Measurements from ENCODE around the gene XRN2.
"Not testable (repeated sequence)": the region's sequence is repeated elsewhere in the genome, so short reads cannot be mapped to it uniquely, and the experiment has no call there.

XRN2 gene

DNA sequence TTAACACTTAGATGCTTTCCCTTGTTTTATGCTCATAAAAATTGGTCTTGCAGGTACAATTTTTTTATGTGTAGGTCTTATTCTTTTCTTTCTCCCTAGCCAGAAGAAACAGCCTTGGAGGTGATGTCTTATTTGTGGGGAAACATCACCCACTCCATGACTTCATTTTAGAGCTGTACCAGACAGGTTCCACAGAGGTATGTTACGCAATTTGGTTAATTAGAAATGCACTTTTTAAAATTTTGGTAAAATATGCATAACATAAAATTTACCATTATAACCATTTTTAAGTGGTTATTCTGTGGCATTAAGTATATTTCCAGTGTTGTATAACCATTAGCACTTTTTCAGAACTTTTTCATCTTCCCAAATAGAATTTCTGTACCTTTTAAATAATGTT lies 52.9 kb downstream of the XRN2 start:
- no peak for DNase-seq

DNA sequence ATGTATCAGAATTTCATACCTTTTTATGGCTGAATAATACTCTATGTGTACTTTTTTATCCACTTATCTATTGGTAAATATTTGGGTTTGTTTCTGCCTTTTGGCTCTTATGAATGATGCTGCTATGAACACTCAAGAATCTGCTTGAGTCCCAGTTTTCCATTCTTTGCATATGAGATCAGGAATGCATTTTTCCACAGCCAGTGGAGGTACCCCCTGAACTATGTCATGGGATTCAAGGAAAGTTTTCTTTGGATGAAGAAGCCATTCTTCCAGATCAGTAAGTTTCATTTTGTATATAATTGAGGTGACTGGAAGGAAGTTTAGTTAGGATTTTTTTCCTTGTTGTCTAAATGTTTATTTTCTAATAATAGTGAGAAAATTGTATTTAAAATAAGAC lies 53.3 kb downstream of the XRN2 start:
- DNase-seq, result no peak

DNA sequence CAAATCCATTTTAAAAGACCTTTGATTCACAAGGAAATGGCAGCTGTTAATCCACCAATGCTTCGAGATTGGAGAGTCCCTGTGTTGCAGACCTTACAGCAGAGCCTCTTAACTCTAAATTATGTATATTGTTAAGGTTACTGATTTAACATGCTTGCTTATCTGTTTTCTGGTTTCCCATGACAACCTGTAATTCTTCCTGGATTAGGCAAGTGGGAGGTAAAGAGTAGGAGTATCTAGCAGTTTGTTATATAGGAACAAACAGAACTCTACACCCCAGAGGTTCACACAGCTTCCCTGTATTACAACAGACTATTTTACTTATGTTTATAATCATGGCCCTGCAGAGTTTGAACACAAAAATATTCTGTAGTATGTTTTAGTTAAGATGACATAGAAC lies 54.7 kb downstream of the XRN2 start:
- no peak for DNase-seq

DNA sequence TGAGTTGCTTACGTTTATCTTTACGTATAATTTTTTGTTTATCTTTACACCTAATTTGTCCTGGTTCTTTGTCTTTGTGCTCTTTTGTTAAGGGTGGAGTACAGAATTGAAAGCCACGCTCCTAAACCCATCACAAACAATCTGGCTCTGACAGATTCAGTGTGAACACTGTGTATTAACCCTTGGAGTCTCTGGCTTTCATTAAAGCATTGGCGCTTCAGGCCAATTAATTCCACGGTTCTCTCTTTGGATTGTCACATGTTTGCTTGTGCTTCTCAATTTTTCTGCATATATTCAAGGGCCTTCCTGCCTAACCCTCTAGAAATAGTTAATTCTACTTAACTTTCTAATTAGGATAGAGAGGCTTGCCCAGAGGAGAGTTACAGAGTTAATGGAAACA lies 55.6 kb downstream of the XRN2 start:
- DNase-seq, result no peak

DNA sequence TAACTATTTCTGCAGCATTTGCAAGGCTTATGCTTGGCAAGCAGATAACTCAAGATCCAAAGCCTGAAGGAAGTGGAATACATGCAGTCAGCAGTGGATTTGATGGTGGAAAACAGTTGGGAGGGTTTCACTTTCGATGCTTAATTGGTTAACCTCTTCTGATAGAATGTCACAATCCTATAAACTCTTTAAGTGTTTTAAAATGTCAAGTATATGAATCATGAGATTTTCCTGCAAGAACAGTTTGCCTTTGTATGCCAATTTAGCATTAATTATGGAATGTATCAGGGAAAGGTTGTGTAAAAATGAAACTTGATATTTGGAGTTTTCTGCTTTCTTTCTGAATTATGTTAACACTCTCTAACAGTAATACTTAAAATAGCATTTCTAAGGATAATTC lies 57.6 kb downstream of the XRN2 start:
- DNase-seq, result no peak

DNA sequence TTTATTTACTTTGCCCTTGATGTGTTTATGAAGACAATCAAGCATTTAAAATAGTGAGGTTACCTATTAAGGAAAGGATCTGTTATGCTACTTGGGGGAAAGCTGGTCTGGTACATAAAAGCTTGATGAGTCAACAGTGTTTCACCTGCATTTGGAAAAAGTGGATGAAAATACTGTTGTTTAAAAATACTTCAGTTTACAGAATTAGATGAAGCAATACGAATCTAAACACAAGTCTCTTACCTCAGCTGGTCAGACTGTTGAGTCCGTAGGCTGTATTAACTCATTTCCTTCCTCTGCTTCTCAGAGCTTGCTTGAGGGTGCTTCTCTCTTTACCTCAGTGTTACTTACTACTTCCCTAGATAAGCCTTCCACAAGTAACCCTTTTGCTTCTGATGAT lies 58.1 kb downstream of the XRN2 start:
- no peak for DNase-seq

DNA sequence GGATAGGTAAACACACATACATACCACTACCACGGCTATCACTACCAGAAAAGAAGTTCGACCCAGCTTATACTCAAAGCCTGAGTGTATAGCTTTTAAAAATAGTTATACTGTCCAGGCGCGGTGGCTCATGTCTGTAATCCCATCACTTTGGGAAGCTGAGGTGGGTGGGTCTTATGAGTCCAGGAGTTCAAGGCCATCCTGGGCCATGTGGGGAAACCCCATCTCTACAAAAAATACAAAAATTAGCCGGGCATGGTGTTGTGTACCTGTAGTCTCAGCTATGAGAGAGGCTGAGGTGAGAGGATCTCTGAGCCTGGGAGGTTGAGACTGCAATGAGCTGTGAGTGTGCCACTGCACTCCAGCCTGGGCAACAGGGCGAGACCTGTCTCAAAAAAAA lies 61.3 kb downstream of the XRN2 start:
- no peak for DNase-seq

DNA sequence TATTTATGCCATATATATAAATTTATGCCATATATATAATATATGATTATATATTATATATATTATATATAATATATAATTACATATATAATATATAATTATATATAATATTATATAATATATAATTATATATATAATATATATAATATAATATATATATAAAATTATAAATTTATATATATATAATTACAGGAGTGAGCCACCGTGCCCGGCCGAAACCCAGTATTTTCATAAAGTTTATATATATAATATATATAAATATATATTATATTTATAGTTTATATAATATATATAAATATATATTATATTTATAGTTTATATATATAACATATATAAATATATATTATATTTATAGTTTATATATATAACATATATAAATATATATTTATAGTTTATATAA lies 62.6 kb downstream of the XRN2 start:
- DNase-seq, result no peak

DNA sequence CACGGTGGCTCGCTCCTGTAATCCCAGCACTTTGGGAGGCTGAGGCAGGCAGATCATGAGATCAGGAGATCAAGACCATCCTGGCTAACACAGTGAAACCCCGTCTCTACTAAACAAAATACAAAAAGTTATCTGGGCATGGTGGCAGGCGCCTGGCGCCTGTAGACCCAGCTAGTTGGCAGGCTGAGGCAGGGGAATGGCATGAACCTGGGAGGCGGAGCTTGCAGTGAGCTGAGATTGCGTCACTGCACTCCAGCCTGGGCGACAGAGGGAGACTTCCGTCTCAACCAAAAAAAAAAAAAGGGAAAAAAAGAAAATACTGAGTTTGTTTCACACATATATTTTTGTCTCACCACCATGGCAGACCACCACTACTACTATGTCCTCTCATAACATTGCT lies 63.1 kb downstream of the XRN2 start:
- DNase-seq, result not testable (repeated sequence)

DNA sequence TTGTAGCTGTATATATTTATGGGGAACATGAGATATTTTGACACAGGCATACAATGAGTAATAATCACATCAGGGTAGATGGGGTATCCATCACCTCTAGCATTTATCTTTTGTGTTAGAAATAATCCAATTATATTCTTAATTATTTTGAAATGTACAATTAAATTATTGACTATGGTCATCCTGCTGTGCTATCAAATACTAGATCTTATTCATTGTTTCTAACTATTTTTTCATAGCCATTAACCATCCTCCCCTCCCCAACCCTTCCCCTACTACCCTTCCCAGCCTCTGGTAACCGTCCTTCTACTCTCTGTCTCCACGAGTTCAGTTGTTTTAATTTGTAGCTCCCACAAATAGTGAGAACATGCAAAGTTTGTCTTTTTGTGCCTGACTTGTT lies 65.7 kb downstream of the XRN2 start:
- no peak for DNase-seq

DNA sequence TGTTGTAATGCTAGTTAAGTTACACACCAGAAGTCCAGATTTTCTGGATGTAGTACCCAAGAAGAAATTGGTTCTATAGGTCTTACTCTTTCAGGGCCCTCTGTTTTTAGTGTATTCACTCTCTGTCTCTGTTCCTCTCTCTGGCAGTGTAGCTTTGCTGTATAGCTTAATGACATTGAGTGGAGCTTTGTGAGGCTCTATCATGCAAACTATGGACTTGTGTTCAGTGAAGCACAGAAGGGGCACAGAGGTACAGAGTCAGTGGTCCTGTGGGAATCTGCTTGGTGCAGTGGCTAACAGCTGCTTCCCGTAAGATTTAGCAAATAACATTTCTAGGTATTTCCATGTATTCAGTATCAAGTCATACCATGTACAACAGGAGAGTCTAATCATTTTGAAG lies 68.1 kb downstream of the XRN2 start:
- no peak for DNase-seq

DNA sequence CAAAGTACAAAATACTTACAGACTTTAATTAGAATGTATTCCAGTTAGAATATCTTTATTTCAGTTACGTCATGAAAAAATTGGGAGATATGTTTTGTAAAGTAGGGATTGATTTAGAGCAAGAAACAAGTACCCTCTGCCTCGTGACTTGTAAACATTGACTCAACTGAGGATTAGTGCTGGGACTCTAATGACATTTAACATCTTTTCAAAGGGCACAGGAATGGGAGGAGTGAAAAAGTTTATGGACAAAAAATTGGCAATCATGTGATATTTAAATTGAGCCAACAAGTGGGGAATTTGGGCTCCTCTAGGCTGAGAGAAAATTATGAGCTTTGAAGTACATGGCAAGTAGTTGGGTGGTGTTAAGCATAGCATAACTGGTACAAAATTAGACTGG lies 68.9 kb downstream of the XRN2 start:
- no peak for DNase-seq

DNA sequence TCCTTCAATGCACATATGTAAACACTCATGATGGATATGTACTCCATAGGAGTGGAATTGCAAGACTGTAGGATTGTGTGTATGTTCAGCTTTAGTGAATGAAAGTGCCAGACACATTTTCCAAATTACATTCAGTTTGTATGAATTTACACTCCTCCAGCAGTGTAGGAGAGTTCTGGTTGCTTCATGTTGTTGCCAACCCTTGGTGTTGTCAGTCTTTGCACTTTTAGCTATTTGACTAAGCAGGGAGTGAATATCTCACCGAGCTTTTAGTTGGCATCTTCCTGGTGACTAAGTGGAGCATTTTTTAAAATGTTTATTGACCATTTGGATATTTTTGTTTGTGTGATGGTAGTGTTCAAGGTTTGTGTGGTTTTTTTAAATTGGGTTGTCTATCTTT lies 70.3 kb downstream of the XRN2 start:
- DNase-seq, result no peak

DNA sequence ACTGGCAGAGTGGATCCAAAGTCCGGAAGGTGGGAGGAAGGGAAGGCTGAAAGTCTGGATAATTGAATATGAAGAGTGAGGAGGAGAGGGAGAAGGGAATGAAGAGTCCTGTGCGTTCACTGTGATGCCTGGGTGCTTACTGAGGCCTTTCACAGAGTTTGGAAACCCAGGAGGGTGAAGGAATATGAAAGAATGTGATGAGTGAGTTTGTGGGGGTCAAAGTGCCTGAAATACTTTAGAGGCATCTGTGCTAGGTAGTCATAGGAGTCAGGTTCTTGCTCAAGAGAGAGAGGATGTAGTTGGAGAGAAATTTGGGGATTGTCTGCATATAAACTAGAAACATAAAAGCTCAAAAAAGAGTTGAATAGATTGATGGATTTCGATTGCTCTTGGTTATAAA lies 73.5 kb downstream of the XRN2 start:
- DNase-seq, result no peak

DNA sequence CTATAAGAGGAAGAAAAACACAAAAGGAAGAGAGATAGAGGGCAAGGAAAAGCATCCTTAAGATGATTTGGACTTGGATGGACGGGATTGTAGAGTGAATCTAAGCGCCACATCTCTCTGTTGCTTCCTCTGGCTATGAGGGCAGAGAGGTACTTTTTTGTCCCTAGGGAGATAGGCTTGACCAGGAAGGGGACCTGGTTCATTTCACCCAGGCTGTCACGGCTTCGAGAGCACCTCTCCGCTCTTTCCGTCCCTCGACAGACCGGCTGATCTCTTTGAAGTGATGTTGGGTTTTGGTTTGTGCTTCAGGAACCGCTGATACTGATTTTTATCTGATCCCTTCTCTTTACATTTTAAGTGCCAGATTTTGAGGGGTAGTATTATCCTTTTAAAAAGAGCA lies 74.6 kb downstream of the XRN2 start:
- no peak for DNase-seq

DNA sequence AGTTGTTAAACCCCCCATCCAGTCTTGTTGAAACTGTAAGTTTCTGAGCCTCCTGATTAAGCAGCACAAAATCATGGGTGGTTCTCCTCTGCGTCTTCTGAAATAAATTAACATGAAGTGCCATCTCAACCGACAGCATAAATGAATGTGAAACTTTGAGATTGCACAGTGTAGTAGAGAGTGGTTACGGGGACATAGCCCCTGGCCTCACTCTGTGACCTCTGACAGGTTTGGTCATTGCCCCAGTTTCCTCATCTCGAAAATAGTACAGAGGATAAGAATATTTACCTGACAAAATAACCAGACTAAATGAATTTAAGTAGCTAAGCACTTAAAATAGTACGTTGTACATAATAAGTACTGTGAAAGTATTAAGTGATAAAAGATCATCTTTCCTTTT lies 75.1 kb downstream of the XRN2 start:
- no peak for DNase-seq

DNA sequence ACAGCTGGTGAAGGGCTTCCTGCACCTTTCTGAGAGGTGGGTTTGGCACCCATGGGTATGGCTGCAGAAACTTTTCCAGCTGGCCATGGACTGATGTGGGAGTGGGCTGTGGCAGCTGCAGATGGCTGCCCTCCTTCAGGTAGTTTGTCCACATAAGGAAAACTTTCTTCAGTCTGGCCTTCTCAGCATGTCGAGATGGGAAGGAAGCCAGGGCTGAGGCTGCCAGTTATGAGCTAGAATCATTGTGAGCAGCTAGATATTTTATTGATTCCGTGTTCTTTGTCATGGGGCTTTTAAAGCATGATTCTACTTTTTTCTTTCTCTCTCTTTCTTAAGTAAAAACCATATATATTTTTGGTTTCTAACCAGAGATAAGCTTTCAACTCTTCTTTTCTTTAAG lies 77.6 kb downstream of the XRN2 start:
- DNase-seq, result no peak

DNA sequence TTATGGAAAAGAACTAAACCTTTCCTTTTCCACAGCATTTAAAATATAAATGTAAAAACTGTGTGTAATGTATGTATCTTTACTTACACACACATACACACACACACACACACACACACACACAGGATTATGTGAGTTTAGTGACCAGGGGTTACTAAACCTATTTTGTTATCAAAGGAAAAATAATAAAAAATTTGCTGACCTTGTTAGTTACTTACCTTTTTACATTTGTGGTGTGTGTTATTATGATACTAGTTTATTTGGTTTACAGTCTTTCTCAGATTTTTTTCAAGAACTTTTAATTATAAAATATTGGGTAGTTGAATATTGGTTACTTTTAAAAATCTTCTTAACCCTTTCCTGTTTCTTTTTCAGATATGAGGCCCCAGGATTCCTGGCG lies 78.5 kb downstream of the XRN2 start:
- no peak for DNase-seq

DNA sequence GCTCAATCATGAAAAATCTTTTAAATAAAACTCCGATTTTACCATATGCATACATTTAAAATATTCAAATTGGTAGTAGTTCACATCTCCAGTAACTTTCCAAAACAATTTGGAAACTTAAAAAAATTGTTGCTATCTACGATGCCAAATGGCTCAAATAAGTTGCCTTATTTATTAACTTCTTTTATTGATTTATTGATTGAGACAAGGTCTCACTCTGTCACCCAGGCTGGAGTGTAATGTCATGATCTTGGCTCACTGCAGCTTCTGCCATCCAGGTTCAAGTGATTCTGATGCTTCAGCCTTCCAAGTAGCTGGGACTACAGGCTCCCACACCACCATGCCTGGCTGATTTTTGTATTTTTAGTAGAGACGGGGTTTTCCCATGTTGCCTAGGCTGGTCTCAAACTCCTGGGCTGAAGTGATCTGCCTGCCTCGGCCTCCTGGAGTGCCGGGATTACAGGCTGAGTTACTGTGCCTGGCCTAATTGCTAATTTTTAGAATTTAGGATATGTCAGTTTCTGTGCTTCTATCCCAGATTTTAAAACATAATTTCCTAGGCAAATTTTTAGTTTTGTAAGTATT lies 81.3 kb downstream of the XRN2 start:
- no peak for DNase-seq

DNA sequence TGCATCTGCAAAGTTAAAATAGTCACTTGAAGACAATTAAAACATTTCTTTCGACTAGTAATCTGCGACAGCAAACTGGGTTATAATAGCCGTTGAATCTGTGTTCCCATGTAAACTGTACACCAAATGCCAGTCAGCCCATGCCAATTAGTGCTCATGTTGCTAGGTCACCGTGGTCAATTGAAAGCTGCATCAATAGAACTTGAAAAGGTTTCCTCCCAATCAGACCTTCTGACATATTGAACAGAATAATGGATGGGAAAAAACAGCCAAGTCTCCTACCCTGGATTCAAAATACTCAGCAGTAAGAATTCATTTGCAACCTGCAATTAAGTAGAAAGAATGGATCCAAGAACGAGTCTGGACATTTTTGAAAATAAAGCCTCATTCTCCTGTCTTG lies 83.0 kb downstream of the XRN2 start:
- DNase-seq, result no peak

DNA sequence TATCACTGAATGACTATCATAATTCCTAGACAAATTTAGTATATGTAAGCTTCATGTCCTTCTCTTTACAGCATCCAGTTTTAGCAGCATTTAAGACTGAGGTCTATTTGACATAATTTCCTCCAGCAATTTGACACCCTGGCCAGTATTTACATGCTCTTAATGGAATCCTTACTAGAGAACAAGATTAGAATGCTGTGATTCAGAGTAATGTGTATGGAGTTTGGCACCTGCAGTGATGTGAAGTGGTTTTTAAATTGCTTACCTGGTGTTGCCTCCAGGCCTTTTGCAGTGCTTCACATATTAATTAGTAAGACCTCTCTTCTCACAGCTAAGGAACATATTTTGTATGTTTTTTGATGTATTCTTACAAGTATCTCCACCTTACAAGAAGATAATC lies 84.4 kb downstream of the XRN2 start:
- no peak for DNase-seq

DNA sequence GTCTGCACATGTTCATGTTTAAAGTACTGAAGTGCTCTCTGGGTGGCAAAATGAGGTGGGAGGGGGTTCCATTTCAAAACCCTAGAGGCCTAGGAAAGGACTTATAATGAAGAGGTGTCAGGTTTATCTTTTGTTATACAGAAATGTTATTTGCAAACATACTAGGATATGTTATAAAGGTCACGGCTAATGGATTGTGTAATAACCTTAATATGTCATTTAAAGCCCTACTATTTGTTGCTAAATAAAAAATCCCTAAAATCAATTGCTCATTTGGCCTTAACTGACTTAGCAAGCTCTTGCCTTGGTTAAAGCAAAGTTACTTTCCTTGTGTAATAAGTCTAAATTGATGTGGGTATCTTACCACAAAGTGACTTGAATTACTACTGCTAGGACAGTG lies 85.4 kb downstream of the XRN2 start:
- DNase-seq, result no peak

DNA sequence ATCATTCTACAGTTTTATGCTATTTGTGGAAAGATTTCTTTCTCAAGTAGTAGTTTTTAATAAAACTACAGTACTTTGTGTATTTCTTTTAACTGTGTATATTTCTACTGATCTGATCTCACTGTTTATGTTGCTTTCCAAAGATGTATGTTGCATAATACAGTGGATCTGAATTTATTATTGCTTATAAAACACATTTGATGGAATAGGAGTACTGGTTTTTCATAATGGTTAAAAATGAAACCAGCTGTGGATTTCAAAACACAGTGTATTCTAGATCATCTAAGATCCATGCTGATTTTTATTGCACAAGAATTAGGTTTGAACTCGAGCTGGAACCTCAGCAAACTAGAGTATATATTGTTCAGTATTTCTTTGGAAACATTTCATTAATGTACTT lies 86.2 kb downstream of the XRN2 start:
- no peak for DNase-seq

DNA sequence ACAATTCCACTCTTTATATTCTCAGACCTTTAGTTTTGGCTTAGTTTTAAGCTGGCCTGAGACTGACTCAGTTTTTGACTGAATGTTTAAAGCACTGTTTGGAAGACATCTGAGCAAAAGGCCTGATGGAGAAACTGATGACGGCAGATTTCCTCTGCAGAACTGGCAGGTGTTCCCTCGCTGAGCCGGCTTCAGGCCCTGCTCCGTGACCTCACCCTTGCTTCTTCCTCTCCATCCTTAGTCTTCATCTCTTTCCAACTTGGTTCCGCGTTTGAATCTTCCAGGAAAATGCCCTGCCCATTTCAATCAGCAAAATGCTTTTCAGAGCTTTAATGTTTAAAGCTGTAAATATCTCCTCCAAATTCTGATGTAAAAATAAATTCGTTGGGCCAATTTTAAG lies 87.6 kb downstream of the XRN2 start:
- DNase-seq, result no peak

DNA sequence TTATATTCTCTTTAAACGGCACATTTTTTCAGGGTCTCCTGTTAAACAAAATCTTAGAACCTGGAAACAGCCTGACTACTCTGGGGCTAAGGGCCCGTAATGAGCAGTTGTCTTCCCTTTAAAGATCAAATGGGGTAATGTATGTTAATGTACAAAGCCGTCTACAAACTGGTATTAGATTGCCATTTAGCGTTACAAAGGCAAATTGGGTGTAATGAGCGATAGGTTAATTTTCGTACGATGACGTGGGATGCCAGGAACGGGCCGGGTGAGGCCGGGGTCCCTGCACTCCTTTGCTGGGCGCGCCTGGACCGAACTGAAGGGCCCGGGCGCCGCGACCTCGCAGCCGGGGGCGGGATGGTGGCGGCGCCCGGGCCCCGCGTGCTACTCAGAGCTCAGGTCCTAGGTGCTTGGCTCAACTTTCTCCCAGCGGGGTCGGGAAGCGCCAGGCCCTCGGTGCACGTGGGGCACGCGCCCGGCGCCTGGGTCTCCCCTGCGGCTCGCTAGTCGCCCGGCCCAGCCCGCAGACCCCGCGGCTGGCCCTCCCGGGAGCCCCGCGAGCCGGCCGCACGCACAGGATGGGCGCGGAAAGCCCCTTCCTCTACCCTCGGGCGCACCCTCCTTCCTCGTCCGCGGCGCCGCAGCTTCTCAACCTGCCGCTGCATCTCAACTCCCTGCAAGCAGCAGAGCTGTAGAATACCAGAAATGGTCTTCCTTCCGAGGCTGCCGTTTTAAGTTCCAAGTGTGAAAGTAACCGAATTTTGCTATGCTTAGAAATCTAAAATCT lies 88.2 kb downstream of the XRN2 start:
- no peak for DNase-seq

Measured in stimulated activated CD4-positive, alpha-beta T cell treated with anti-CD3 and anti-CD28 coated beads, Interleukin-1b, Interleukin-23, amount 100 ng/mL, for 48 hours (primary cell).